ENCODE measurements around the gene RAP1A.

DNA sequence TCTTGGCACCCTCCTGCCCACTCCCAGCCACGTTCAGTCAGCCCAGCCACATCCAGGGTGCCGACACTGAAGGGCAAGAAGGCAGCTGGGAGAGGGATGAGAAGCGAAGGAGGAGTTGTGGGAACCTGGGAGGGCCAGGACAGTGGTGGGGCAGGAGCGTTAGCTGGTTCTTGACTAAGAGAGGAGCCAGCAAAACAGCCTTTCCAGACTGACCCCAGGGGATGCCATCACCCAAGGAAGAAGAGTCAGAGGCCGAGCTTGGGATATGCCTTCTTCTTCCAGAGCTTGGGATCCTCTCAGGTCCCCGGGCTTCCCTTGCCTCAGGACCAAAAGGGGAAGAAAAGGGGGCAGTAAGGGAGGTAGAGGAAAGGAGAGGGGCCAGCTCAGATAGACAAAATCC, 112.4 kb downstream of the RAP1A start:
- TF ChIP-seq, protein P1, sequence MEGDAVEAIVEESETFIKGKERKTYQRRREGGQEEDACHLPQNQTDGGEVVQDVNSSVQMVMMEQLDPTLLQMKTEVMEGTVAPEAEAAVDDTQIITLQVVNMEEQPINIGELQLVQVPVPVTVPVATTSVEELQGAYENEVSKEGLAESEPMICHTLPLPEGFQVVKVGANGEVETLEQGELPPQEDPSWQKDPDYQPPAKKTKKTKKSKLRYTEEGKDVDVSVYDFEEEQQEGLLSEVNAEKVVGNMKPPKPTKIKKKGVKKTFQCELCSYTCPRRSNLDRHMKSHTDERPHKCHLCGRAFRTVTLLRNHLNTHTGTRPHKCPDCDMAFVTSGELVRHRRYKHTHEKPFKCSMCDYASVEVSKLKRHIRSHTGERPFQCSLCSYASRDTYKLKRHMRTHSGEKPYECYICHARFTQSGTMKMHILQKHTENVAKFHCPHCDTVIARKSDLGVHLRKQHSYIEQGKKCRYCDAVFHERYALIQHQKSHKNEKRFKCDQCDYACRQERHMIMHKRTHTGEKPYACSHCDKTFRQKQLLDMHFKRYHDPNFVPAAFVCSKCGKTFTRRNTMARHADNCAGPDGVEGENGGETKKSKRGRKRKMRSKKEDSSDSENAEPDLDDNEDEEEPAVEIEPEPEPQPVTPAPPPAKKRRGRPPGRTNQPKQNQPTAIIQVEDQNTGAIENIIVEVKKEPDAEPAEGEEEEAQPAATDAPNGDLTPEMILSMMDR (conservative IDR thresholded peaks at IDR 0.05 in 1 of 2, IDR thresholded peaks at IDR 0.05 in 1 of 2; ENCODE audit: extremely low read depth in 1 of 2, insufficient read depth in 1 of 2, low read depth in 1 of 2, low read length in 2 of 2) = no peak
- TF ChIP-seq EZH2 (IDR thresholded peaks at IDR 0.05; ENCODE audit: borderline replicate concordance, low read length) = no peak
